KOPT-K1 (cell line): Measurements from ENCODE around the gene PTPN12.
"Not testable (repeated sequence)": the region's sequence is repeated elsewhere in the genome, so short reads cannot be mapped to it uniquely, and the experiment has no call there.

Source experiments
- H3K27ac ChIP-seq: fragments of 200-600 bp; sonication (generic); 2 replicates; pipeline ENCODE4 v1.5.1; 2016; ENCODE audit warnings: antibody characterized with exemption, mild to moderate bottlenecking, low read depth, low read length; ENCODE audit not compliant: poor library complexity, severe bottlenecking
- H3K36me3 ChIP-seq: fragments of 200-600 bp; sonication (generic); 2 replicates; pipeline ENCODE4 v1.5.1; 2017; ENCODE audit warnings: antibody characterized with exemption, mild to moderate bottlenecking, low read length, moderate library complexity; ENCODE audit not compliant: insufficient read depth
- H3K9me3 ChIP-seq: fragments of 200-600 bp; sonication (generic); 2 replicates; pipeline ENCODE4 v1.5.1; 2017; ENCODE audit warnings: antibody characterized with exemption, low read length, mild to moderate bottlenecking; ENCODE audit not compliant: insufficient read depth, poor library complexity, severe bottlenecking

Gene PTPN12

DNA sequence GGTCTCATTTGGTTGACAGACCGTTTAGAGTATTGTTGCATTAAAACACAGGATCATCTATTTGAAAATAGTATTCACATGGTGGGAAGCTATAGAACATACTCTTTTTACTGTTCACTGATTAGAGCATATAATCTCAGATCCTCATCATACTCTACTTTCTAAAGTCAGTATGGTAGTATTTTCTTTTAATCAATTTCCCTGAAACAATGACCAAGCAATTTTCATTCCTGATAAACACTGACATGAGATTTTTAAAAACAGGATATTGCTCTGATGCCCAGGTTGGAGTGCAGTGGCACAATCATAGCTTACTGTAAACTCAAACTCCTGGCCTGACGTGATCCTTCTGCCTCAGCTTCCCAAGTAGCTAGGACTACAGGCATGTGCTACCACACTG is 63.9 kb downstream of the PTPN12 start:
- Histone ChIP-seq H3K36me3 (no peaks in the 10 kb centered on the region), H3K27ac (no peak overlapping the region)

DNA sequence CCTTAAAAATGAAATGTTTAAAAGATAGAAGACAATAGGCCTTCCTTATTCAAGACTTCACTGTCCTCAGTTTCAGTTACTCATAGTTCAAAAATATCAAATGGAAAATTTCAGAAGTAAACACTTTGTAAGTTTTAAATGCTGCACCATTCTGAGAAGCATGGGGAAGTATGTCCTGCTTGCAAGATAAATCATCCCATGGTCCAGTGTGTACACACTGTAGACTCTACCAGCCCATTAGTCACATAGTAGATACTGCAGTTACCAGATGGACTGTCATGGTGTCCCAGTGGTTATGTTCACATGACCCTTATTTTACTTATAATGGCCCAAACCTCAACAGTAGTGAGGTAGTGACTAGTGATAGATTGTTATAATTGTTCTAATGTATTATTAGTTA is 69.5 kb downstream of the PTPN12 start:
- no peaks in the 10 kb centered on the region for H3K36me3 ChIP-seq
- no peak overlapping the region for H3K27ac ChIP-seq

More for the DNA sequence above, 63.9 kb downstream of the PTPN12 start:
- H3K9me3 ChIP-seq: no peaks in the 10 kb centered on the region

DNA sequence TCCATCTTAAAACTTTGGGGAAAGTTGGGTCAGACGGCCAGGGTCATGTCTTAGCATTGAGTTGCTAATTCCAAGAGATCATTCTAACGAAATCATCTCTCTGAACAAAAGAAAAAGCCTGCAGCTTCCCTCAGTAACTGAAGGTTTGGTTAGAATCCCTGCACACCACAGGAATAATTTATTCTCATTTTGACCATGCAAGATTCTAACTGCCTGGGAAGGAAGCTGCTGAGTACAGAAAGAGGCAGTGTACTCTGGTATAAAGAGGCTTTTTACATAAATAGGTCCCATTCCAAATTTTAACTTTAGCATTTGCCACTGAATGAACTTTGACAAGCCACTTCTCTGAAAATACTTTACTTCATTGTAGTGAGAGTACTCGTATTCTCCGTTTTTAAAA is 82.2 kb downstream of the PTPN12 start:
- no peaks in the 10 kb centered on the region for H3K9me3 ChIP-seq
- H3K36me3 ChIP-seq: no peaks in the 10 kb centered on the region
- no peak overlapping the region for H3K27ac ChIP-seq

More for the DNA sequence above, 69.5 kb downstream of the PTPN12 start:
- H3K9me3 ChIP-seq: no peaks in the 10 kb centered on the region

DNA sequence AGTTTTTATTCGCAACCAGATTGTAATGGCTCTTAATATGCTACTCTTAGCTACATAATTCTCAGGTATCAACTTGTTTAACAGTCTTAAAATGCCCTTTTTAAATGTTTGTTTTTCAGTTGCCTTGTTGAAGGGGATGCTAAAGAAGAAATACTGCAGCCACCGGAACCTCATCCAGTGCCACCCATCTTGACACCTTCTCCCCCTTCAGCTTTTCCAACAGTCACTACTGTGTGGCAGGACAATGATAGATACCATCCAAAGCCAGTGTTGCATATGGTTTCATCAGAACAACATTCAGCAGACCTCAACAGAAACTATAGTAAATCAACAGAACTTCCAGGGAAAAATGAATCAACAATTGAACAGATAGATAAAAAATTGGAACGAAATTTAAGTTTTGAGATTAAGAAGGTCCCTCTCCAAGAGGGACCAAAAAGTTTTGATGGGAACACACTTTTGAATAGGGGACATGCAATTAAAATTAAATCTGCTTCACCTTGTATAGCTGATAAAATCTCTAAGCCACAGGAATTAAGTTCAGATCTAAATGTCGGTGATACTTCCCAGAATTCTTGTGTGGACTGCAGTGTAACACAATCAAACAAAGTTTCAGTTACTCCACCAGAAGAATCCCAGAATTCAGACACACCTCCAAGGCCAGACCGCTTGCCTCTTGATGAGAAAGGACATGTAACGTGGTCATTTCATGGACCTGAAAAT is 89.7 kb downstream of the PTPN12 start:
- no peaks in the 10 kb centered on the region for H3K36me3 ChIP-seq
- no peaks in the 10 kb centered on the region for H3K9me3 ChIP-seq
- no peak overlapping the region for H3K27ac ChIP-seq

DNA sequence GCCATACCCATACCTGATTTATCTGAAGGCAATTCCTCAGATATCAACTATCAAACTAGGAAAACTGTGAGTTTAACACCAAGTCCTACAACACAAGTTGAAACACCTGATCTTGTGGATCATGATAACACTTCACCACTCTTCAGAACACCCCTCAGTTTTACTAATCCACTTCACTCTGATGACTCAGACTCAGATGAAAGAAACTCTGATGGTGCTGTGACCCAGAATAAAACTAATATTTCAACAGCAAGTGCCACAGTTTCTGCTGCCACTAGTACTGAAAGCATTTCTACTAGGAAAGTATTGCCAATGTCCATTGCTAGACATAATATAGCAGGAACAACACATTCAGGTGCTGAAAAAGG is 90.2 kb downstream of the PTPN12 start:
- Histone ChIP-seq H3K36me3 (no peaks in the 10 kb centered on the region), H3K27ac (no peak overlapping the region), H3K9me3 (no peaks in the 10 kb centered on the region)

DNA sequence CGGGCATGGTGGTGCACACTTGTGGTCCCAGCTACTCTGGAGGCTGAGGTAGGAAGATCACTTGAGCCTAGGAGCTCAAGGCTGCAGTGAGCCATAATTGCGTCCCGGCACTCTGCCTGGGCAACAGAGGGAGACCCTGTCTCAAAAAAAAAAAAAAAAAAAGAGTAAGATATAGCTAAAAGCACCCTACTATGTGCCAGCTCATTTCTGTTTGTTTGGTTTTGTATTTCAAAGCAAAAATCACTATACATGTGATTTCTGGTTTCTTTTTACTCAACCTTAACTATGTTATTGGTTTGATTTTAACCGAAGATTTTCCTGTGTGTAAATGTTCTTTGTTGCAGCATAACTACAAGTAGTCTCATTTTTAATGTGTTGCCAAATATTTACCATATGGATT is 92.7 kb downstream of the PTPN12 start:
- Histone ChIP-seq H3K9me3 (no peaks in the 10 kb centered on the region), H3K36me3 (no peaks in the 10 kb centered on the region)

DNA sequence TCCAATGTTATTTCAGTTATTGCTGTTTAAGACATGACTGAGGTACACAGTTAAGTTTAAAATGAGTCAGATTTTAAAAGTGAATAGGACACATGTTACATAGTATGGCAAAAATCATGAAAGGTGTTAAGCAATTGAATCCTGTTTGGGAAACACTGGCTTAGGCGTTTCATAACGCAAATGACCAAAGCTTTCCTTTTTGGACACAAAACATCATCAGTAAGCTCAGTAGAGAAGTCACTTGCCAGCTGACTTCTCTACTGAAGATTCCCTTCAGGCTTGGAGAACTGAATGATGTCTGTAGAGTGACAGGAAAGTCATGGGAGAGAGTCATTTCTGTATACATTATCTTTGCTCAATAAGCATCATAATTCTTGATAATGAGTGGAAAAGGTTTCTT is 94.7 kb downstream of the PTPN12 start:
- Histone ChIP-seq H3K27ac (no peak overlapping the region), H3K36me3 (no peaks in the 10 kb centered on the region), H3K9me3 (no peaks in the 10 kb centered on the region)

More for the DNA sequence above, 92.7 kb downstream of the PTPN12 start:
- H3K27ac ChIP-seq: no peak overlapping the region

GRCh38 chr7:77644774-77645173 is 107.7 kb downstream of the PTPN12 start:
- Histone ChIP-seq H3K36me3 (no peaks in the 10 kb centered on the region), H3K27ac (no peak overlapping the region), H3K9me3 (no peaks in the 10 kb centered on the region)

- no peak overlapping the region for H3K27ac ChIP-seq
- H3K9me3 ChIP-seq: no peaks in the 10 kb centered on the region
- H3K36me3 ChIP-seq: no peaks in the 10 kb centered on the region
Observed at GRCh38 chr7:77648742-77649338, 111.7 kb downstream of the PTPN12 start.

- no peak overlapping the region for H3K27ac ChIP-seq
- H3K9me3 ChIP-seq: no peaks in the 10 kb centered on the region
- no peaks in the 10 kb centered on the region for H3K36me3 ChIP-seq
Observed at GRCh38 chr7:77649716-77650349, 112.7 kb downstream of the PTPN12 start.

DNA sequence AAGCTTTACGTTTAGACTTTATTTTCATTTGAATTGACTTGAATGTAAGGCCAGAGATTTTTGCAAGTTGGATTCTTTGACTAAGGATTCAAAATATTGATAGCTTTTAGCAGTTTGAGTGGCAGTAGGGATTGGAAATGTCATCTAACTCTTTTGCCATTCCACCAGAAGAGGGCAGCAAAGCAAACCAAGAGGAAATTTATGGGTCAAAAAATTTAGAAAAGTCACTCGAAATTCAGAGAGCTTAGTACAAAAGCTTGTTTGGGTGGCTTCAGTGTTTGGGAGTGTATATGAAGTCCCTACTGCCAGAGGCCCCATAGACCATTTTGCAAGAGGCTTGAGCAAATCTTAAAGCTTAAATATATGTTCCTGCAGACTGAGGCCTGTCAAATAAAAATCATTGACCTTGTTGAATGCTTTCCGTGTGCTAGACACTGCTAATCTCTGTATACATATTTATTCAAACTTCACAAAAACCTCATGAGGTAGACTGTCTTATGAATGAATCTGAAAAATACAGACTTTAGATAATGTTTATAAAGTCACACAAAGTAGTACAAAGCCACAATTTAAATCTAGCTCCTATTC is 114.6 kb downstream of the PTPN12 start:
- no peaks in the 10 kb centered on the region for H3K36me3 ChIP-seq
- H3K9me3 ChIP-seq: no peaks in the 10 kb centered on the region
- no peak overlapping the region for H3K27ac ChIP-seq

GRCh38 chr7:77652826-77653225 is 115.7 kb downstream of the PTPN12 start:
- H3K27ac ChIP-seq, H3K36me3 ChIP-seq, H3K9me3 ChIP-seq: not testable (repeated sequence)

DNA sequence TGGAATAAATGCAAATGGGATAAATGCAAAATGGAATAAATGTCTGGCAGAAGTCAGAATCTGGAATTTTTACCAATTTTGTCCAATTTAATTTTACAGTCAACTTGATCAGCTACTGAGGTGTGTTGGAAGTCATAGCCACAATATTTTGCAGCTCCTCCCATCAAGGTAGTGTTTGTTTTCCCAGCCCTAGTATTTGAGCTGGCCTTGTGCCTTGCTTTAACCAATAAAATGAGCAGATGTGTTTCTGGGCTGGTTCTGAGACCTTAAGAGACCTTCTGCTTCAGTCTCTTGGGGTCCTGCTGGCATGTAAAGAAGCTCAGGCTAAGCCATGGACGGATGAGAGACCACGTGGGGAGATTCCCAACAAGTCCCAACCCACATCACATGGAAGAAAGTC is 116.5 kb downstream of the PTPN12 start:
- H3K9me3 ChIP-seq: no peaks in the 10 kb centered on the region
- no peak overlapping the region for H3K27ac ChIP-seq
- H3K36me3 ChIP-seq: no peaks in the 10 kb centered on the region

DNA sequence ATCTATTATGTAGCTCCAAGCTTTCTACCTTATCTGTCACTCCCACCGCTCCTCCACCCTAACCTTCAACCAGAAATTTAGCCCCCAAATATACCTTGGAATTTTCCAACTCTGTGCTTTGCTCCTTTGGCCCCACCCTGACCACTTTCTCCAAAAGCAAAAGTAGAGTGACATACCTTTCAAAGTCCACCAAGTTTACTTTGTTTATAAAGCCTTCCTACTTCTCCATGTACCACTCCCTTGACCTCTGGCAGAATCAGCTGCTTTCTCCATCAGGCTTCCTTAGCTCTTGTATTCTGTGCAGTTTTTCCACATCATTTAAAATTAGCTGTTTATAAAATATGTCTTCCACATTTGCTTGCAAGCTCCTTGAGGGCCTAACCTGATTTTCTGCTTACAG is 118.3 kb downstream of the PTPN12 start:
- Histone ChIP-seq H3K9me3 (no peaks in the 10 kb centered on the region), H3K36me3 (no peaks in the 10 kb centered on the region), H3K27ac (no peak overlapping the region)

DNA sequence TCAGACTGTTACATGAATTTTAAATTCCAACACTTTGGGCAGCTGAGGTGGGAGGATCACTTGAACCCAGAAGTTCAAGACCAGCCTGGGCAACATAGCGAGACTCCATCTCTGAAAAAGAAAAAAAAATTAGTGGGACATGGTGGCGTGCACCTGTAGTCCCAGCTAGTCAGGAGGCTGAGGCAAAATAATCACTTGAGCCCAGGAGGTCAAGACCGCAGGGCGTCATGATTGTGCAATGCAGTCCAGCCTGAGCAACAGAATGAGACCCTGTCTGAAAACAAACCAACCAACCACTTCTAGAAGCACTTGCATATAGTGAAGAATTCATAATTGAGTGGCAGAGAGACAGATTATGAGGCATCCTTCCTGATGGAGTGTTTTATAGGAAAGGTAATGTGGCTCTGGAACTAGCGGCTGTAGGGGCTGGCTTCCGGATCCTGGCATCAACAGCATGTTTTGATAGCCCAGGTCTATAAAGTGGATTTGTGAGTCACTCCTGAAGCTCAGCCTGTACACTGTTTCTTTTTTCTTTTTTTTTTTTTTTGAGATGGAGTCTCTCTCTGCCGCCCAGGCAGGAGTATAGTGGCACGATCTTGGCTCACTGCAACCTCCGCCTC is 118.9 kb downstream of the PTPN12 start:
- no peaks in the 10 kb centered on the region for H3K9me3 ChIP-seq
- no peak overlapping the region for H3K27ac ChIP-seq
- no peaks in the 10 kb centered on the region for H3K36me3 ChIP-seq
